Activated T-cell treated with anti-CD3 and anti-CD28 coated beads, Interleukin-2, amount 50 U/mL, for 24 hours (primary cell): ENCODE results near the gene CPA5.

Source experiments
- DNase-seq: peaks from one replicate; pipeline ENCODE4 v3.0.0-alpha.2; 2020
- H3K27ac Mint-ChIP-seq: 2 replicates; pipeline ENCODE4 v1.8.0; 2020; ENCODE audit warnings: mild to moderate bottlenecking, mixed read lengths
- H3K27me3 Mint-ChIP-seq: 2 replicates; pipeline ENCODE4 v1.8.0; 2020; ENCODE audit warnings: mixed read lengths
- H3K36me3 Mint-ChIP-seq: 2 replicates; pipeline ENCODE4 v1.8.0; 2020; ENCODE audit warnings: low read depth, mixed read lengths
- H3K4me1 Mint-ChIP-seq: 2 replicates; pipeline ENCODE4 v1.8.0; 2020; ENCODE audit warnings: low read depth, mixed read lengths
- H3K4me3 Mint-ChIP-seq: 2 replicates; pipeline ENCODE4 v1.8.0; 2020; ENCODE audit warnings: mild to moderate bottlenecking, moderate library complexity, mixed read lengths
- H3K9me3 Mint-ChIP-seq: 2 replicates; pipeline ENCODE4 v1.8.0; 2020; ENCODE audit warnings: mixed read lengths

Gene CPA5

GRCh38 chr7:130387306-130387627, 42.7 kb downstream of the CPA5 start:
- Mint-ChIP-seq H3K4me3 (no peak overlapping the region), H3K36me3 (no peaks in the 10 kb centered on the region), H3K27me3 (no peaks in the 10 kb centered on the region), H3K27ac (no peak overlapping the region), H3K9me3 (no peaks in the 10 kb centered on the region), H3K4me1 (no peaks in the 10 kb centered on the region)
- DNase-seq = no peak

GRCh38 chr7:130387628-130388403, 43.2 kb downstream of the CPA5 start:
- Mint-ChIP-seq H3K27ac (no peak overlapping the region), H3K9me3 (no peaks in the 10 kb centered on the region), H3K4me3 (no peak overlapping the region), H3K36me3 (no peaks in the 10 kb centered on the region), H3K27me3 (no peaks in the 10 kb centered on the region), H3K4me1 (no peaks in the 10 kb centered on the region)
- DNase-seq = no peak

- Mint-ChIP-seq H3K4me1 (peaks cover 8% of the 10 kb centered on the region), H3K4me3 (no peak overlapping the region), H3K36me3 (no peaks in the 10 kb centered on the region), H3K9me3 (no peaks in the 10 kb centered on the region), H3K27ac (no peak overlapping the region), H3K27me3 (no peaks in the 10 kb centered on the region)
- no peak for DNase-seq
These were observed 44.1 kb downstream of the CPA5 start for GRCh38 chr7:130388671-130389070.

GRCh38 chr7:130390486-130390885, 45.9 kb downstream of the CPA5 start:
- no peaks in the 10 kb centered on the region for H3K36me3 Mint-ChIP-seq
- DNase-seq = no peak
- H3K27ac Mint-ChIP-seq = no peak overlapping the region

GRCh38 chr7:130393101-130393561, 48.5 kb downstream of the CPA5 start:
- no peak for DNase-seq
- no peak overlapping the region for H3K27ac Mint-ChIP-seq
- peaks cover 28% of the 10 kb centered on the region for H3K4me1 Mint-ChIP-seq
- no peaks in the 10 kb centered on the region for H3K9me3 Mint-ChIP-seq
- no peaks in the 10 kb centered on the region for H3K27me3 Mint-ChIP-seq
- H3K36me3 Mint-ChIP-seq = peaks cover 9% of the 10 kb centered on the region
- no peak overlapping the region for H3K4me3 Mint-ChIP-seq

More at GRCh38 chr7:130390486-130390885, 45.9 kb downstream of the CPA5 start:
- Mint-ChIP-seq H3K27me3 (no peaks in the 10 kb centered on the region), H3K4me1 (peaks cover 25% of the 10 kb centered on the region), H3K9me3 (no peaks in the 10 kb centered on the region), H3K4me3 (no peak overlapping the region)

GRCh38 chr7:130393841-130394411, 49.3 kb downstream of the CPA5 start:
- H3K36me3 Mint-ChIP-seq = peaks cover 17% of the 10 kb centered on the region
- peak overlapping the region; percentile 84 for H3K27ac Mint-ChIP-seq
- peaks cover 28% of the 10 kb centered on the region for H3K4me1 Mint-ChIP-seq
- no peak for DNase-seq
- no peaks in the 10 kb centered on the region for H3K27me3 Mint-ChIP-seq
- no peaks in the 10 kb centered on the region for H3K9me3 Mint-ChIP-seq
- H3K4me3 Mint-ChIP-seq = peak overlapping the region; percentile 35

- Mint-ChIP-seq H3K27ac (peak overlapping the region; percentile 84), H3K4me1 (peaks cover 28% of the 10 kb centered on the region), H3K27me3 (no peaks in the 10 kb centered on the region), H3K36me3 (peaks cover 22% of the 10 kb centered on the region), H3K9me3 (no peaks in the 10 kb centered on the region), H3K4me3 (peak overlapping the region; percentile 35)
- no peak for DNase-seq
These were observed 50.0 kb downstream of the CPA5 start for GRCh38 chr7:130394421-130395195.

- Mint-ChIP-seq H3K36me3 (peaks cover 31% of the 10 kb centered on the region), H3K27me3 (no peaks in the 10 kb centered on the region), H3K4me1 (peaks cover 28% of the 10 kb centered on the region), H3K9me3 (no peaks in the 10 kb centered on the region), H3K4me3 (no peak overlapping the region), H3K27ac (peak overlapping the region; percentile 26)
- no peak for DNase-seq
These were observed 50.8 kb downstream of the CPA5 start for GRCh38 chr7:130395421-130395820.

- H3K36me3 Mint-ChIP-seq = peaks cover 37% of the 10 kb centered on the region
- H3K4me3 Mint-ChIP-seq = no peak overlapping the region
- H3K27ac Mint-ChIP-seq = peak overlapping the region; percentile 17
- peaks cover 28% of the 10 kb centered on the region for H3K4me1 Mint-ChIP-seq
- DNase-seq = no peak
- H3K9me3 Mint-ChIP-seq = no peaks in the 10 kb centered on the region
- H3K27me3 Mint-ChIP-seq = no peaks in the 10 kb centered on the region
These were observed 51.5 kb downstream of the CPA5 start for GRCh38 chr7:130396109-130396508.

GRCh38 chr7:130397051-130397757, 52.6 kb downstream of the CPA5 start:
- no peak overlapping the region for H3K4me3 Mint-ChIP-seq
- H3K27ac Mint-ChIP-seq = no peak overlapping the region
- H3K27me3 Mint-ChIP-seq = no peaks in the 10 kb centered on the region
- H3K4me1 Mint-ChIP-seq = peaks cover 28% of the 10 kb centered on the region
- H3K9me3 Mint-ChIP-seq = no peaks in the 10 kb centered on the region
- peaks cover 45% of the 10 kb centered on the region for H3K36me3 Mint-ChIP-seq
- DNase-seq = no peak

- Mint-ChIP-seq H3K4me1 (peaks cover 28% of the 10 kb centered on the region), H3K27me3 (no peaks in the 10 kb centered on the region), H3K36me3 (peaks cover 51% of the 10 kb centered on the region), H3K4me3 (no peak overlapping the region), H3K27ac (no peak overlapping the region), H3K9me3 (no peaks in the 10 kb centered on the region)
- no peak for DNase-seq
These were observed 53.1 kb downstream of the CPA5 start for GRCh38 chr7:130397758-130398073.

GRCh38 chr7:130398526-130399090, 54.0 kb downstream of the CPA5 start:
- no peak overlapping the region for H3K27ac Mint-ChIP-seq
- peaks cover 21% of the 10 kb centered on the region for H3K4me1 Mint-ChIP-seq
- H3K36me3 Mint-ChIP-seq = peaks cover 56% of the 10 kb centered on the region
- H3K27me3 Mint-ChIP-seq = no peaks in the 10 kb centered on the region
- H3K9me3 Mint-ChIP-seq = no peaks in the 10 kb centered on the region
- no peak for DNase-seq
- no peak overlapping the region for H3K4me3 Mint-ChIP-seq

- peaks cover 62% of the 10 kb centered on the region for H3K36me3 Mint-ChIP-seq
- H3K27me3 Mint-ChIP-seq = no peaks in the 10 kb centered on the region
- H3K9me3 Mint-ChIP-seq = no peaks in the 10 kb centered on the region
- no peak for DNase-seq
- peaks cover 6% of the 10 kb centered on the region for H3K4me1 Mint-ChIP-seq
- H3K4me3 Mint-ChIP-seq = no peak overlapping the region
- H3K27ac Mint-ChIP-seq = no peak overlapping the region
These were observed 55.5 kb downstream of the CPA5 start for GRCh38 chr7:130400120-130400572.

GRCh38 chr7:130401101-130401500, 56.5 kb downstream of the CPA5 start:
- H3K36me3 Mint-ChIP-seq = peaks cover 62% of the 10 kb centered on the region
- DNase-seq = no peak
- no peaks in the 10 kb centered on the region for H3K9me3 Mint-ChIP-seq
- H3K27me3 Mint-ChIP-seq = no peaks in the 10 kb centered on the region
- no peak overlapping the region for H3K27ac Mint-ChIP-seq
- H3K4me3 Mint-ChIP-seq = no peak overlapping the region
- H3K4me1 Mint-ChIP-seq = no peaks in the 10 kb centered on the region
